EL (cell line): Measurements from ENCODE around the gene DNAJC15.

Experiments used
- DNase-seq: peaks from one replicate; pipeline ENCODE4 v3.0.0-alpha.2; 2016

The DNAJC15 gene

GRCh38 chr13:43129066-43129465, 105.7 kb downstream of the DNAJC15 start:
- DNase-seq, result no peak

DNA sequence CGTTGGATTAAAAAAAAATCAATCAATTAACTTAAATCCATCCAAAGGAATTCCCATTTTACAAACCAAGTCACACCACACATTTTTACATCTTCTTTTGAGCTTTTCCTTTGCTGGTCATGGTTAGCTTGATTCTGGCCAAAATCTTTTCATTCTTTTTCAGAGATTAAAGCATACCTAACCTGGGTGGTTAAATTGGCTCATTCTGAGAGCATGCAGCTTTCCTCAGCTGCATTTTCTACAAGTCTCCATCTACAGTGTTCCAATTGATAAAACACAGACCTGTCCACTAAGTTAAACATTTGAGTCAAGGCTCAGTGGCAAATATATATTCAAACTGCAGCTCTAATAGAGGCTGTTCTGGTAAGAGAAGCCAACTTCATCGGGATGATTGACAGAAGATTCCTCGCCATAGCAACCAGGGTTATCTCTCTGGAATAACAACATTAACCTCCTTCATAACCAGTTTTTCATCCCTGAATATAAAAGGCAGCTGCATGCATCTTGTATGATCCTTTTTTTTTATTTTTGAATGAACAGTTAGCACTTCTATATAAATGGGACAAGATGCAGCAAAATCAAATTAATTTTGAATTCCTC, 106.2 kb downstream of the DNAJC15 start:
- no peak for DNase-seq

DNA sequence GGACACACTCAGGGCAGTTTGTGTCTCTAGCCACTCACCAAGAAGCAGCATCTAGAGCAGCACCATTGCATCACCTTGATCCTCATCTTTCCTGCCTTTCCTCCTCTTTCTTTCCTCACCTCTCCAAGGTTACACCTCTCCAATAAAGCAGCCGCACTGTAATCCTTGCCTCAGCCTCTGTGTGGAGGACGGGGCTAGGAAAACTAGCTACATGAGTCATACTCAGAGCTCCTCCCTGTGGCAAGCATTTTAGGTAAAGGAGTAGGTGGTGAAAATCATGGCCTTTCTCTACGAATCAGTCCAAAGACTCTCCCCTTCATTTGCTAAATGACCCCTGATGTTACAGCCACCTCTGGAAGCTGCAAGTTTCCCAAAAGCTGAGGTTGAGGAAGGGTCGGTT, 108.9 kb downstream of the DNAJC15 start:
- peak; percentile 48 for DNase-seq

DNA sequence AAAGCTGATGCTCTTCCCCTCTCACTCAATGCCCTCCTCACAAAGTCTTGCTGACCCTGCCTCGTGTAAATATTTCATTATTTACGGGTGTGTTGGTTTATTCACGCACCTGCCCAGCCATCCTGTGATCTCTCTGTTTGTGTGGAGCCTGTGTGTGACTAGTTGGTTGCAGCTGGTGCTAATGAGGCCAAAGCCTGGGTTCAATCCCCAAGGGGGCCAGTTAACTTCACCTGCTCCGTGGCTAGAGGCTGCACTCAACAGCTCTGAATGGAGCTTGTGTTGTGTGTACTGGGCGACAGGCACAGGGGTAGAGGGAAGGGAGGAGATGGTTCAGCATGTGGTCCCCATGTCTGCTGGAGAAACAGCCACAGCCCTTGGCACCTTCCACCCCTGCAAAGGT, 109.5 kb downstream of the DNAJC15 start:
- no peak for DNase-seq

DNA sequence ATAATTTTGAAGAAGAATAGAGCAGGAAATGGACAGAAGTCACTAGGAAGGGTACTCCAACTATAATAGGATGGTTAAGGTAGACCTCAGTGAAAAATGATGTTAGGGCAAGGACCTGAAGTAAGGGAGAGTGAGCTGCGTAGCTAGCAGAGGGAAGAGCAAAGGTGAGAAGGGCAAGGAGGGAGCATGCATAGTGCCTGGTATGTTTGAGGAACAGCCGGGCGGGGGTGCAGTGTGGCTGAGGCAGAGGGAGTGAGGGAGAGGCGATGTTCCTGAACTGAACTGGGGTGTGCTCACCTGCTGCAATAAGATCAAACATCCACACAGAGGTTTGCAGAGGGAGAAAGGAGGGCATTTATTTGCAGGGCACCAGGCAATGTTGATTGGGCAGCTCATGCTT, 110.4 kb downstream of the DNAJC15 start:
- DNase-seq, result no peak

DNA sequence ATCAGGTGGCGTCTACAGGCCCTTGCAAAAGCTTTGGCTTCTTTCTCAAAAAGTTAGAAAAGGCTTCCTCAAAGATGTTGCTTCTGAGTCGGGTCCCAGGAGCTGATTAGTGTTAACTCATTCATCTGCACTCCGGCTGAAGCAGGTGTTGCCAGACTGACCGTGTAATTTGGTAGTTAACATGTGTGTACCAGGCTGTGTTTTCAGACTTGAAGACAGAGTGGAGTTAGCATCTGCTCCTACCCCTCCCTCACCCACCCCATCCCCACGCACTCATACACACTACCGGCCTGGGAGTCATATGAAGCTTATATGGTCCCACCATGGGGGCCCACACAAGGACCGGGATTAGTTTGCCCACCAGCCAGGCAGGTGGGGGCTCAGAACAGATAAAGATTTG, 111.5 kb downstream of the DNAJC15 start:
- DNase-seq, result no peak

DNA sequence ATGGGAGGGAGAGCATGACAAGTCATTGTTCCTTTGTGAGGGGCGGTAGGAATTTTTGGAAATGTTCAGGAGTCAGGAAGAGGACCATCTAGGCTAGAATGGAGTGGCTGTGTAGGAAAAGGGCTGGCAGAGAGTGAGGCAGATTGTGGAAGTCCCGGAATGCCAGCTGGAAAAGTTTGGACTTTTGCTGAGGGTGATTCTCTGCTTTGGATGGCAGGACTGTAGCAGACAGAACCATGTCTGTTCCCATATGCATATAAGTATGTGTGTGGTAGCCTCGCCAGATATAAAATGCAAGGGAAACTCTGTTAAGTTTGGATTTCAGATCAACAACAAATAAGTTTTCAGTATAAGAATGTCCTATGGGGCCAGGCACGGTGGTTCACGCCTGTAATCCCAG, 112.1 kb downstream of the DNAJC15 start:
- no peak for DNase-seq

GRCh38 chr13:43136920-43137575, 113.7 kb downstream of the DNAJC15 start:
- DNase-seq, result no peak

- no peak for DNase-seq
These were observed 115.8 kb downstream of the DNAJC15 start for GRCh38 chr13:43139211-43139610.

- no peak for DNase-seq
These were observed 116.5 kb downstream of the DNAJC15 start for GRCh38 chr13:43139921-43140320.

- no peak for DNase-seq
These were observed 117.6 kb downstream of the DNAJC15 start for GRCh38 chr13:43140985-43141384.

- DNase-seq, result no peak
These were observed 118.3 kb downstream of the DNAJC15 start for GRCh38 chr13:43141685-43142084.

DNA sequence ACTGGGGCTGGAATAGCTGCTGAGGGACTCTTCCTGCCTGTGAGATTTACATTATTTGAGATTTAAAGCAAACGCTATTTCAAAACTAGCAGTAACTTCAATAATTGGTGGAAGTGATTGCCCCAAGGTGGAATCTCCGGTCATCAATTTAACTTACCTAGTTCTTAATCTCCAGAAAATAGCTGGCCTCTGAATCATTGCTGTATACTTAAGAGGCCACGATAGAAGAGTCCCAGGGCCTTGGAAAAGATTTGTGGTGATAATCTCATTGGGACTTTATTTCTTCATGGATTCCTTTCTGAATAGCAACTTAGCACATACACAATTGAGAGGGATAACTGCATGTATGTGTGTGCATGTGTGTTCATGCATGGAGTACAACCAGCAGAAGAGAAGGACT, 120.2 kb downstream of the DNAJC15 start:
- no peak for DNase-seq

- DNase-seq, result no peak
These were observed 122.3 kb downstream of the DNAJC15 start for GRCh38 chr13:43145534-43146196.

GRCh38 chr13:43146400-43146799, 123.0 kb downstream of the DNAJC15 start:
- no peak for DNase-seq

GRCh38 chr13:43150369-43151207, 127.2 kb downstream of the DNAJC15 start:
- no peak for DNase-seq

- DNase-seq, result peak; percentile 97
These were observed 130.2 kb downstream of the DNAJC15 start for GRCh38 chr13:43153436-43154090.

GRCh38 chr13:43154156-43154651, 130.8 kb downstream of the DNAJC15 start:
- DNase-seq, result no peak

- no peak for DNase-seq
These were observed 131.5 kb downstream of the DNAJC15 start for GRCh38 chr13:43154839-43155238.

- DNase-seq, result no peak
These were observed 133.5 kb downstream of the DNAJC15 start for GRCh38 chr13:43156916-43157315.

DNA sequence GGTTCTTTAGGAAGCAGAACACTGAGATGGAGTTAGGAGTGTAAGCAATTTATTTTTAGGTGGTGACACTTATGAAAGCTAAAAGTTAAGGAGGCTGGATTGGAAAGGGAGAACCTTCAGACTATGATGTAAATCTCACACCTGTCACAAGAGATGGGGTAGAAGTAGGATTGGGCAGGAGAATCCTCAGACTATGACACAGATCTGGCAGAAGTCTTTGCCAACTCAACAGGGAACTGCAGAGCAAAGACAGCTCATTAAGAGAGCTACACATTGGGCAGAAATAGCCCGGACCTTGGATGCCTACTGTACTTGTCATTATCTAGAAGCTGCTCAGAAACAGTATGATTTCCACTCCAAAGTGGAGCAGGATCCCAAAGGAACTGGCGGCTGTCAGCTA, 134.4 kb downstream of the DNAJC15 start:
- DNase-seq, result peak; percentile 15

- DNase-seq, result no peak
These were observed 135.1 kb downstream of the DNAJC15 start for GRCh38 chr13:43158516-43158915.

- DNase-seq, result peak; percentile 43
These were observed 135.7 kb downstream of the DNAJC15 start for GRCh38 chr13:43159026-43159461.
